HCT116 (cell line): Measurements from ENCODE around the gene EML4. TPM values are rescaled to one million over a fixed set of nuclear protein-coding genes. Genes with fewer than 3 reads are reported as not detected.

Experiments used
- ATAC-seq: fragments of 200-7000 bp; cut with Tn5 transposase; 2 replicates; pipeline ENCODE4 v1.9.1; 2020; ENCODE audit warnings: mild to moderate bottlenecking, moderate library complexity
- BruUV-seq: library from RNA; stranded (reverse); fragments of 400-500 nt; replicated peaks from 2 replicates; lab custom pipeline; 2021; lab: Mats Ljungman, UMichigan
- CTCF ChIA-PET: fragments of 300-600 bp; sonication (Branson Sonifier 250); formaldehyde crosslinking; loops from one replicate; lab custom pipeline; 2021; ENCODE audit warnings: antibody characterized with exemption; lab: Charles Lee
- POLR2A ChIA-PET: fragments of 300-600, 350-600 bp; sonication (Branson Sonifier 250); formaldehyde crosslinking; loops from one replicate; lab custom pipeline; 2021; ENCODE audit warnings: antibody characterized with exemption; lab: Charles Lee
- RAD21 ChIA-PET, 2 experiments: fragments of 300-600 bp; sonication (Branson Sonifier 250); formaldehyde crosslinking; loops; one replicate each; lab custom pipeline; 2023; ENCODE audit warnings: low total read pairs in 2 of 2; ENCODE audit not compliant: uncharacterized antibody in 2 of 2, unreplicated experiment in 2 of 2, low non-redundant PET in 1 of 2; lab: Charles Lee
- DNase-seq: peaks from one replicate; pipeline ENCODE4 v3.0.0-alpha.2; 2010; ENCODE audit warnings: low read depth, low spot score
- H2AFZ ChIP-seq: fragments of 200-600 bp; shearing (Covaris generic), sonication (generic); 2 replicates; pipeline ENCODE4 v1.6.1; 2017; ENCODE audit warnings: low read depth, mixed run types, mixed read lengths, antibody characterized with exemption, low read length; ENCODE audit not compliant: poor library complexity, severe bottlenecking
- H3K27ac ChIP-seq: 2 replicates; pipeline ENCODE4 v1.5.1; 2012; ENCODE audit warnings: low read depth, low read length
- H3K27me3 ChIP-seq: fragments of 200-600 bp; sonication (generic); 2 replicates; pipeline ENCODE4 v1.6.1; 2016; ENCODE audit warnings: mixed run types, low read length, mixed read lengths; ENCODE audit not compliant: insufficient read depth
- H3K36me3 ChIP-seq, 2 experiments: fragments of 200-500 bp in 1 of 2; fragments of 200-600 bp in 1 of 2; sonication (Bioruptor generic) in 1 of 2; sonication (generic) in 1 of 2; 2 replicates each; pipeline versions ENCODE4 v1.5.1 to v1.6.1; 2014 to 2016; ENCODE audit warnings: low read length in 2 of 2, inconsistent platforms in 1 of 2, mixed read lengths in 1 of 2, mixed run types in 1 of 2; ENCODE audit not compliant: insufficient read depth in 2 of 2, control insufficient read depth in 1 of 2
- H3K4me1 ChIP-seq, 2 experiments: fragments of 200-600 bp in 1 of 2; sonication (generic) in 1 of 2; 2 replicates each; pipeline versions ENCODE4 v1.5.1 to v1.6.1; 2012 to 2017; ENCODE audit warnings: low read length in 2 of 2, inconsistent platforms in 1 of 2, mild to moderate bottlenecking in 1 of 2, mixed read lengths in 1 of 2, mixed run types in 1 of 2, moderate library complexity in 1 of 2; ENCODE audit not compliant: insufficient read depth in 2 of 2, control insufficient read depth in 1 of 2
- H3K4me2 ChIP-seq: fragments of 200-600 bp; sonication (generic); 2 replicates; pipeline ENCODE4 v1.6.1; 2017; ENCODE audit warnings: mixed run types, low read length, mixed read lengths
- H3K4me3 ChIP-seq, 2 experiments: fragments of 200-600 bp in 1 of 2; sonication (generic) in 1 of 2; replicated peaks in 1 of 2; 2 replicates each; pipeline ENCODE4 v1.5.1; 2011 to 2016; ENCODE audit warnings: low read length in 2 of 2, control low read depth in 1 of 2, low read depth in 1 of 2, mild to moderate bottlenecking in 1 of 2, mixed read lengths in 1 of 2, mixed run types in 1 of 2
- H3K79me2 ChIP-seq: fragments of 200-600 bp; sonication (generic); 2 replicates; pipeline ENCODE4 v1.6.1; 2017; ENCODE audit warnings: mild to moderate bottlenecking, mixed run types, low read length, moderate library complexity, mixed read lengths; ENCODE audit not compliant: insufficient read depth
- H3K9ac ChIP-seq: fragments of 200-600 bp; sonication (generic); 2 replicates; pipeline ENCODE4 v1.6.1; 2016; ENCODE audit warnings: low read length, mixed read lengths
- H3K9me2 ChIP-seq: fragments of 200-600 bp; sonication (generic), shearing (Covaris generic); 2 replicates; pipeline ENCODE4 v1.6.1; 2017; ENCODE audit warnings: mixed run types, mild to moderate bottlenecking, moderate library complexity; ENCODE audit not compliant: insufficient read depth
- H3K9me3 ChIP-seq, 2 experiments: fragments of 200-500 bp in 1 of 2; fragments of 200-600 bp in 1 of 2; sonication (Bioruptor generic) in 1 of 2; sonication (generic) in 1 of 2; 2 replicates each; pipeline ENCODE4 v1.6.1; 2014 to 2017; ENCODE audit warnings: low read length in 2 of 2, mixed read lengths in 2 of 2, inconsistent platforms in 1 of 2, low read depth in 1 of 2, mild to moderate bottlenecking in 1 of 2, mixed run types in 1 of 2, moderate library complexity in 1 of 2; ENCODE audit not compliant: control insufficient read depth in 1 of 2, insufficient read depth in 1 of 2
- H4K20me1 ChIP-seq: fragments of 200-600 bp; sonication (generic), shearing (Covaris generic); 2 replicates; pipeline ENCODE4 v1.6.1; 2017; ENCODE audit warnings: mixed run types, mild to moderate bottlenecking, moderate library complexity; ENCODE audit not compliant: insufficient read depth
- CBX3 ChIP-seq: IDR thresholded peaks from 2 replicates; pipeline ENCODE4 v1.6.1; 2012; ENCODE audit warnings: low read depth
- CEBPB ChIP-seq: IDR thresholded peaks from 2 replicates; pipeline ENCODE4 v1.6.1; 2012; ENCODE audit warnings: low read depth
- CTCF ChIP-seq, 3 experiments: fragments of 200-600 bp in 1 of 3; sonication (generic) in 1 of 3; IDR thresholded peaks in 2 of 3; conservative IDR thresholded peaks in 1 of 3; 2 replicates each; pipeline ENCODE4 v1.5.1; 2012 to 2017; ENCODE audit warnings: low read depth in 2 of 3, low read length in 2 of 3, antibody characterized with exemption in 1 of 3, borderline replicate concordance in 1 of 3, control low read depth in 1 of 3, mild to moderate bottlenecking in 1 of 3, mixed read lengths in 1 of 3, mixed run types in 1 of 3, moderate library complexity in 1 of 3; ENCODE audit not compliant: insufficient read depth in 1 of 3
- EGR1 ChIP-seq: IDR thresholded peaks from 2 replicates; pipeline ENCODE4 v1.6.1; 2012; ENCODE audit warnings: low read depth
- FOSL1 ChIP-seq: IDR thresholded peaks from 2 replicates; pipeline ENCODE4 v1.6.1; 2012; ENCODE audit warnings: low read depth
- MAX ChIP-seq: IDR thresholded peaks from 2 replicates; pipeline ENCODE4 v1.6.1; 2012
- POLR2A ChIP-seq: IDR thresholded peaks from 2 replicates; pipeline ENCODE4 v1.7.0; 2011; ENCODE audit warnings: borderline replicate concordance; ENCODE audit not compliant: insufficient read depth, insufficient read length; ENCODE audit errors: extremely low read depth
- POLR2AphosphoS5 ChIP-seq: IDR thresholded peaks from 2 replicates; pipeline ENCODE4 v1.6.1; 2011; ENCODE audit warnings: mild to moderate bottlenecking, low read depth, low read length, moderate library complexity
- SIN3A ChIP-seq: IDR thresholded peaks from 2 replicates; pipeline ENCODE4 v1.6.1; 2012; ENCODE audit warnings: low read depth
- SP1 ChIP-seq: IDR thresholded peaks from 2 replicates; pipeline ENCODE4 v1.6.1; 2012; ENCODE audit warnings: low read depth
- TCF7L2 ChIP-seq: IDR thresholded peaks from 2 replicates; pipeline ENCODE4 v1.7.0; 2011; ENCODE audit warnings: borderline replicate concordance, inconsistent platforms; ENCODE audit not compliant: insufficient read depth, insufficient read length; ENCODE audit errors: extremely low read depth
- YY1 ChIP-seq: IDR thresholded peaks from 2 replicates; pipeline ENCODE4 v1.6.1; 2011; ENCODE audit warnings: low read length, low read depth, moderate library complexity, mild to moderate bottlenecking; ENCODE audit not compliant: insufficient replicate concordance; ENCODE audit errors: extremely low read depth
- ZFX ChIP-seq: fragments of 450-650 bp; IDR thresholded peaks from 2 replicates; pipeline ENCODE4 v1.6.1; 2017
- intact Hi-C: fragments of 100-400 bp; cut with micrococcal nuclease; formaldehyde crosslinking; loops from 2 replicates; pipeline ENCODE4 v1.10.0; 2022
- total RNA-seq: library from RNA; stranded (reverse); gene quantifications from one replicate; pipeline ENCODE4 v1.2.1, GENCODE V29; 2021; ENCODE audit not compliant: unreplicated experiment
- TF ChIP-seq, protein P1 (sequence below): IDR thresholded peaks from 2 replicates; pipeline ENCODE4 v1.6.1; 2011; ENCODE audit warnings: mild to moderate bottlenecking, low read length, moderate library complexity; ENCODE audit not compliant: insufficient replicate concordance; ENCODE audit errors: extremely low read depth
- TF ChIP-seq, protein P2 (sequence below): IDR thresholded peaks from 2 replicates; pipeline ENCODE4 v1.6.1; 2012

Gene EML4
- total RNA-seq, 1 experiment from 2014 or later: 53.5 TPM

- ChIA-PET RAD21 (no interaction called here), CTCF (no interaction called here), POLR2A (no interaction called here)
- no peaks in the 10 kb centered on the region for H3K36me3 ChIP-seq
- H3K9me2 ChIP-seq: no peaks in the 10 kb centered on the region
- no peak for TF ChIP-seq SIN3A
- TF ChIP-seq POLR2A: no peak
- TF ChIP-seq ZFX: no peak
- TF ChIP-seq FOSL1: no peak
- TF ChIP-seq CBX3: no peak
- TF ChIP-seq TCF7L2: no peak
- TF ChIP-seq CEBPB: no peak
- no peak for TF ChIP-seq CTCF (IDR thresholded peaks at IDR 0.05 in 2 of 3, conservative IDR thresholded peaks at IDR 0.05 in 1 of 3; ENCODE audit: borderline replicate concordance in 1 of 3, insufficient read depth in 1 of 3, low read depth in 2 of 3, low read length in 2 of 3)
- TF ChIP-seq, protein P1, sequence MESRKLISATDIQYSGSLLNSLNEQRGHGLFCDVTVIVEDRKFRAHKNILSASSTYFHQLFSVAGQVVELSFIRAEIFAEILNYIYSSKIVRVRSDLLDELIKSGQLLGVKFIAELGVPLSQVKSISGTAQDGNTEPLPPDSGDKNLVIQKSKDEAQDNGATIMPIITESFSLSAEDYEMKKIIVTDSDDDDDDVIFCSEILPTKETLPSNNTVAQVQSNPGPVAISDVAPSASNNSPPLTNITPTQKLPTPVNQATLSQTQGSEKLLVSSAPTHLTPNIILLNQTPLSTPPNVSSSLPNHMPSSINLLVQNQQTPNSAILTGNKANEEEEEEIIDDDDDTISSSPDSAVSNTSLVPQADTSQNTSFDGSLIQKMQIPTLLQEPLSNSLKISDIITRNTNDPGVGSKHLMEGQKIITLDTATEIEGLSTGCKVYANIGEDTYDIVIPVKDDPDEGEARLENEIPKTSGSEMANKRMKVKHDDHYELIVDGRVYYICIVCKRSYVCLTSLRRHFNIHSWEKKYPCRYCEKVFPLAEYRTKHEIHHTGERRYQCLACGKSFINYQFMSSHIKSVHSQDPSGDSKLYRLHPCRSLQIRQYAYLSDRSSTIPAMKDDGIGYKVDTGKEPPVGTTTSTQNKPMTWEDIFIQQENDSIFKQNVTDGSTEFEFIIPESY: no peak
- TF ChIP-seq MAX: no peak
- TF ChIP-seq POLR2AphosphoS5: no peak
- TF ChIP-seq YY1: no peak
- no peak for TF ChIP-seq SP1
- TF ChIP-seq, protein P2, sequence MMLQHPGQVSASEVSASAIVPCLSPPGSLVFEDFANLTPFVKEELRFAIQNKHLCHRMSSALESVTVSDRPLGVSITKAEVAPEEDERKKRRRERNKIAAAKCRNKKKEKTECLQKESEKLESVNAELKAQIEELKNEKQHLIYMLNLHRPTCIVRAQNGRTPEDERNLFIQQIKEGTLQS: no peak
- TF ChIP-seq EGR1: no peak
- H3K4me2 ChIP-seq: no peak overlapping the region
- H2AFZ ChIP-seq: no peak overlapping the region
- H3K27ac ChIP-seq: no peak overlapping the region
- no peaks in the 10 kb centered on the region for H3K27me3 ChIP-seq
- H3K9ac ChIP-seq: no peak overlapping the region
- no peak for ATAC-seq
- no peaks in the 10 kb centered on the region for H3K9me3 ChIP-seq
- peaks cover 19% of the 10 kb centered on the region; the same call in 1 of the 2 replicates for H4K20me1 ChIP-seq
- no TSS peak for BruUV-seq
- intact Hi-C loops: no loop called here
- H3K4me3 ChIP-seq: no peak overlapping the region
- peaks cover 85% of the 10 kb centered on the region for H3K79me2 ChIP-seq
- DNase-seq: no peak
- peaks cover 22 to 37% of the 10 kb centered on the region in 2 experiments for H3K4me1 ChIP-seq
Measured at GRCh38 chr2:42197792-42198191, 28.6 kb downstream of the EML4 start.
